SKM-1 treated with dmso at 0.1 percent for 144 hours (cell line): ENCODE results near the gene SLC2A1.
"Not testable (repeated sequence)": the region's sequence is repeated elsewhere in the genome, so short reads cannot be mapped to it uniquely, and the experiment has no call there.

Source experiments
- DNase-seq: peaks from one replicate; lab custom pipeline; 2025; ENCODE audit not compliant: unreplicated experiment; lab: John Stamatoyannopoulos, UW

SLC2A1 gene

DNA sequence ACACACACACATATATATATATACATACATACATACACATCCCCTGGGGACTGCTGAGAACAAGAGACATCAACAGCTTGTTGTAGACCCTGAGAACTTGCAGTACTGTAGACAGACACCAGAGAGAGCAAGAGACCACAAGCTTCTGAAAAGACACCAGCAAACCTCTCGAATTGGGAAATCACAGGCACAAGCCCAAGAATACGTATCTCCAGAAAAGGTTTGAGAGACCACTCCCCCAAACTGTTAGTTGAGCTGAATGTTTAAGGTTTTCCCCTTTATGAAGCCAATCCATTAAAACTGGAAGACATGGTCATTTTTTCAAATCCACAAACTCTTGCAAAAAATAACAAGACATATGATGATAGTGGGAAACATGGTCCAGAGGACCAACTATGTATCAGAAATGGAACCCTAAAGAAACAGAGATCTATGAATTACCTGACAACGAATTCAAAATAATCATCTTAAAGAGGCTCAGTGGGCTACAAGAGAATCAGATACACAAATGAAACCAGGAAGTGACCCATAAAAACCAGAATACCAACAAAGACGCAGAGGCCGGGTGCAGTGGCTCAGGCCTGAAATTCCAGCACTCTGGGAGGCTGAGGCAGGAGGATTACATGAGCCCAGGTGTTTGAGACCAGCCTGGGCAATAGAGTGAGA lies 45.1 kb downstream of the SLC2A1 start:
- peak; percentile 84 for DNase-seq

DNA sequence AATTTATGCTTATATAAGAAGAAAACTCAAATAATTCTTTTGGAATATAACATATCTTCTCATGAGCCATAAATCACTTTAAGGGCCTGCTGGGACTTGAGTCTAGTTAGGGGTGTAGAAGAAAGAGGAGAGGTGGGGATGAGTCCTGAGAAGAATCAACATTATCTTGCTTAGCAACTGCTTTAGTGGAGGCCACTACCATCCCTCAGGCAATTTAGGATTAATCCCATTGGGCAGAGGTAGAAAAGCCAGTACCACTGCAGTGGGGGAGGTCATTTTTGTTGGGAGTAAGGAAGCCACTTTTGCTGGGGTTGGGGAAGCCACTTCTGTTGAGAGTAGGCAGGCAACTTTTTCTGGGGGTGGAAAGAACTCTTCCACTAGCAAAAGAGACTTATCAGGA lies 47.7 kb downstream of the SLC2A1 start:
- no peak for DNase-seq

DNA sequence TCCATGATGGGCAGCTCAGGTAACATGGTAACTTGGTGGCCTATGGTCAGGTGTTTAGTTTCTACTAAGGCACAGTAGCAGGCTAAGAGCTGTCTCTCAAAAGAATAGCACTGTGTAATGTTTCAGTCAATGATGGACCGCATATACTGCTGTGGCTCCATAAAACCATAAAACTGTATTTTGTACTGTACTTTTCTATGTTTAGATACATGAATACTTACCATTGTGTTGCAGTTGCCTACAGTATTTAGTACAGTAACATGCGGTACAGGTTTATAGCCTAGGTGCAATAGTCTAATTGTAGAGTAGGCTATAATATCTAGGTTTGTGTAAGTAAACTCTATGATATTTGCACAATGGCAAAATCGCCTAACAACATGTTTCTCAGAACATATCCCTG lies 50.6 kb downstream of the SLC2A1 start:
- DNase-seq = no peak

- DNase-seq = no peak
Observed at GRCh38 chr1:42904434-42904833, 54.2 kb downstream of the SLC2A1 start.

DNA sequence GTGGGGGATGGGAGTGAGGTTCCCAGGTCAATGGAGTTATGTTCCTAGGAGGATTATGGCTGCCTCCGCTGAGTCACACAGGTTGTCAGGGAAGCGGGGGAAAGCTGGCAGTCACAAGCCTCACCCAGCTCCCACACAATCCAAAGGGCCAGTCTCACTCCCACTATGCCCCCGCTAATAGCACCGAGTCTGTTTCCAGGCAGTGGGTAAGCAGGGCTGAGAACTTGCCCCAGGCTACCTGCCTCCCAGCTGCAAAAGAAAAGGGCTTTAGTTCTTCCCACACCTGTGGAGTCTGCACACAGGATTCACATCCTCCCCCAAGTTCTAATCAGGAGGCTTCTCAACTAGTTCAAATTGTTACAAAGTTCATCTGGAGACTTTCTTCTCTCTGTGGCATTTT lies 58.7 kb downstream of the SLC2A1 start:
- DNase-seq = not testable (repeated sequence)

DNA sequence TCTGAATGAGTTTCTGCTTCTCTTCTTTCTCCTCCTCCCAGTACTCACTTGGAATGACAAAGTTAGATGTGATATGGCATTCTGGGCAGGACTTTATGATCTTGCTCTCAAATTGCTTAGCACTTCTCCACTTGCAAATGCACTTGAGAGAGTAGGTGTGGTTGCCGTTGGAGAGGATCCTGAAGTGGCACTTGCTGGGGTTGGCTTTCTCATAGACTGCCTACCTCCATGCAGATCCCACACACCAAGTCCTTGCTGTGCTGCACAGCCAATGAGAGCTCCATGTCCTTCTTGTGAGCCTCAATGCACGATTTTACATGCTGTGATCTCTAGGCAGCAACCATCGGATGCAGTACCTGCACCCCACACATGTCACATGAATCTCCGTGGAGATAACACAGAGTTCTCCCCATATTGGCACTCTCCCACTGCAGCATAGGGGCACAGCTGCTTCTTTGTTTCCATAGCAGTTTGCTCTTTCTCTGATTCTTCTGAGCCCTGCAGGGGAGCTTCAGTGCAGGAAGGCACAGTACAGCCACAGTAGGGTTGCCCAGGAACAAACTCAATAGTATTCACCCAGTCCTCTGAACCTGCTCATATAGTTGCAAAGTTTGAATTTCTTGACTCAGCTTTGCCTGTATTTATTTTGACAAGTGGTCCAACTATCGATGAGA lies 67.1 kb downstream of the SLC2A1 start:
- no peak for DNase-seq

- DNase-seq = no peak
Observed at GRCh38 chr1:42889264-42889663, 69.4 kb downstream of the SLC2A1 start.

- no peak for DNase-seq
Observed at GRCh38 chr1:42888013-42888633, 70.5 kb downstream of the SLC2A1 start.

- DNase-seq = no peak
Observed at GRCh38 chr1:42887366-42887765, 71.3 kb downstream of the SLC2A1 start.

DNA sequence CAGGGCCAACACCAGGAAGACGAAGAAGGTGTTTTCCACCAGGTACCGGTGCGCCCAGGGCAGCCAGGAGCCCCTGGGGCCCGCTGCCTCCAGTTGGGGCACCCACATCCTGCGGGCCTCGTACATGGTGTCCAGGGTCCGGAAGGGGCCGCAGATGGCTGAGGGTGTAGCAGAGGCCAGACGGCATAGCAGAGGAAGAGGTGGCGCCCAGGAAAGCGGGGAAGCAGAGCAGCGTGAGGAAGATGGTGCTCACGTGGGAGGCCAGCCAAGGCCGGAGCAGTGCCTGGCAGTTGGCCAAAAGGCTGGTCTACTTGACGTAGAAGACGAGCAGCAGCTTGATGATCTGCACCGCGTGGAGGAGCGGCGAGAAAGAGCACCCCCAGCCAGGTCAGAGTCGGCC lies 71.9 kb downstream of the SLC2A1 start:
- no peak for DNase-seq

DNA sequence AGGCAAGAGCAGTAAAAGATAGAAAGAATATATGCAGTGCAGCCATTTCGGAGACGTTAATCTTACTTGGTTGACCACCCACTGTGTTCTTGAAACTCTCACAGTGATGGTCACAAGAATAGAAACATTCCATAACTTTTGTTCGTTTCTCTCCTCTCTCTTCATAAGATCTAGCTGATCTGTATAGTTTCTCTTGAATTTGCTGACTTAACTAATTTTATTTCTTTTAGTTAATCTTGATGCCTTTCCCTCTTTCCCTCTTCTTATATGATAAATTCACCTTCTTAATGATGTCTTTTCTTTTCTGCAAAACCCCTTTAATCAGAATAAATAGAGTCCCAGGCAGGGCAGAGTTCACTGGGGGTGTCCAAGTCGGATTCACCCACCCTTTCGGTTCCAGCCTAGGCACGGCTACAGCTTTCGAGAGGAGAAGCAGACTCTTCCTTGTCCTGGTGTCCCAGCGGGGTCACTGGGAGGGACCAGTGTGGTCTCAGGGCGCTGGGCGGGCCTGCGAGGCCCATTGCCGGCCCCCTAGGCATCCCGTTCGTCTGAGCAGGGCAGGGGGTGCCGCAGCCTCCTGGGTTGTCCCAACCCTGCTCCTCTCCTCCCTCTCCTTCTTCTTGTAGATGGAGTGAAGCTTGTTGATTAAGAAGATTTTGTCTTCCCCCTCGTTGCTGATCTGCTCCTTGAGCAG lies 72.5 kb downstream of the SLC2A1 start:
- DNase-seq = no peak

- DNase-seq = no peak
Observed at GRCh38 chr1:42880384-42880783, 78.3 kb downstream of the SLC2A1 start.

GRCh38 chr1:42877380-42877779 lies 81.3 kb downstream of the SLC2A1 start:
- no peak for DNase-seq

- DNase-seq = no peak
Observed at GRCh38 chr1:42876009-42876408, 82.7 kb downstream of the SLC2A1 start.
